HL-60 (cell line): ENCODE measurements around the gene GUCY1A2.

Experiments
- CTCF ChIP-seq: IDR thresholded peaks from one replicate; pipeline ENCODE4 v1.5.1; 2011; ENCODE audit warnings: low read length, control low read depth, inconsistent platforms; ENCODE audit not compliant: insufficient read depth
- POLR2AphosphoS5 ChIP-seq: IDR thresholded peaks from 2 replicates; pipeline ENCODE4 v1.6.1; 2012; ENCODE audit warnings: low read depth

- TF ChIP-seq POLR2AphosphoS5 (no peak), CTCF (no peak)
These were observed 61.2 kb downstream of the GUCY1A2 start for GRCh38 chr11:106957030-106957482.
